Activated T-cell treated with anti-CD3 and anti-CD28 coated beads for 1 hour (primary cell): ENCODE measurements around the gene LASP1NB.
"Not testable (repeated sequence)": the region's sequence is repeated elsewhere in the genome, so short reads cannot be mapped to it uniquely, and the experiment has no call there.

Source experiments
- DNase-seq: peaks from one replicate; pipeline ENCODE4 v3.0.0-alpha.2; 2020; ENCODE audit warnings: low read depth

LASP1NB gene

GRCh38 chr17:38897176-38897575 is 28.2 kb upstream of the LASP1NB start:
- DNase-seq, result no peak

- DNase-seq, result no peak
Measured at GRCh38 chr17:38897671-38898290, 27.6 kb upstream of the LASP1NB start.

- DNase-seq, result no peak
Measured at GRCh38 chr17:38898291-38898679, 27.1 kb upstream of the LASP1NB start.

DNA sequence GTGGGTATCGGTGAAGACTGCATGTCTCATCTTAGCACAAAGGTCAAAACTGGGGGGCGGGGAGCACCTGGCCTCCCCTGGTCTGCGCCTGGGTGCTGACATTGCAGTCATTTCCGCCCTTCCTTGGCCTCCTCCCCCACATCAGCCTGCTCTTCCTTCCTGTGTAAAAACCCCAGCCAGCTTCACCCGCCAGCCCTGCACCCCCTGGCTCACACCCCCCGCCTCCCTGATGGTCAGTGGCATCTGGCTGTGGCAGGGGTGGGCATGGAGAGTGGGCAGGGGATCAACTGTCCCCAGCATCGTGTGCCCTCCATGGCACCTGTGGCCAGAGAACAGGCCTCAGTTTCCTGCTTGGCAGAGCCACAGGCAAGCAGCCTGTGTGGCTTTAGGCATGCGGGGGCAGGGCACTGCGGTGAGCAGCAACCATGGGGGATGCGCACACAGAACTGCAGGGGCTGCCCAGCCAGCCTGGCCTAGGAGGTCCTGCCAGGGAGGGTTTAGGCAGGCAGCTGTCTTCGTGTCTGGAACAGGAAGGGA is 26.5 kb upstream of the LASP1NB start:
- DNase-seq, result peak; percentile 72

DNA sequence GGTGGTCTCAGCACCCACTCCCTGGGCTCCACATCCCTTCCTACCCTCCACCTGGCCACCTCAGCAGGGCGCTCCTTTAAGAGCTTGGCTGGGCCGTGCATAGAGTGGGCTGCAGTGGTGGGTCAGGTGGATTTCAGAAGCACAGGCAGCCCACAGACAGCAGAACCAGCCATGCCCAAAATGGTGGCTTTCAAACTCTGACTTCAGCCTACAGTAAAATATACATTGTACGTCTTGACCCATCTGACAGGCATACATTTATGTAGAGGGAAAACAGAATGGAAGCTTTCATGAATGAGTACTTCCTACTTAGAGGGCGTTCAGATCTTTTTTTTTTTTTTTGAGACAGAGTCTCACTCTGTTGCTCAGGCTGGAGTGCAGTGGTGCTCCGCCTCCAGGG is 26.0 kb upstream of the LASP1NB start:
- DNase-seq, result no peak

GRCh38 chr17:38900978-38901656 is 24.3 kb upstream of the LASP1NB start:
- DNase-seq, result no peak

DNA sequence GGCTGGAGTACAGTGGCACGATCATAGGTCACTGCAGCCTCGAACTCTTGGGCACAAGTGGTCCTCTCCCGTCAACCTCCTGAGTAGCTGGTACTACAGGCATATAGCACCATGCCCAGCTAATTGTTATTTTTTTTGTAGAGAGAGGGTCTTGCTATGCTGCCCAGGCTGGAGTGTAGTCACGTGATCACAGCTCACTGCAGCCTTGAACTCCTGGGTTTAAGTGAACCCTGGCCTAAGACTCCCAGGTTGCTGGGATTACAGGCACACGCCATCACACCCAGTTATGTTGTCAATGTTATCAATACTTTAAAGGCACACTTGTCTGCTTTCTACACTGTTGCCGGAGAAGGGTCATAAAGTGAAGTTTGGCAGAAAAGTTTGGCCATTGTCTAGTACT is 22.0 kb upstream of the LASP1NB start:
- no peak for DNase-seq

- DNase-seq, result no peak
Measured at GRCh38 chr17:38904892-38905291, 20.5 kb upstream of the LASP1NB start.

DNA sequence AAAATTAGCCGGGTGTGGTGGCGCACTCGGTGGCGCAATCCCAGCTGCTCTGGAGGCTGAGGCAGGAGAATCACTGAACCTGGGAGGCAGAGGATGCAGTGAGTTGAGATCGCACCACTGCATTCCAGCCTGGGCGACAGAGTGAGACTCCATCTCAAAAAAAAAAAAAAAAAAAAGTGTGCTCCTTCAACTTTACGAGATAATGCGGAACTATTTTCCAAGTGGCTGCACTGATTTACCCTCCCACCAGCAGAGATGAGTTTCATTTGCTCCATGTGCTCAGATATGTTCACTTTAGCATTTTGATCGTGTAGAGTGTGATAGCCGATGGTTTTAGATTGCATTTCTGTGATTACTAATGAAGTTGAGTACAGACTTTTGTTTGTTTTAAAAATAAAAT is 20.0 kb upstream of the LASP1NB start:
- DNase-seq, result no peak

DNA sequence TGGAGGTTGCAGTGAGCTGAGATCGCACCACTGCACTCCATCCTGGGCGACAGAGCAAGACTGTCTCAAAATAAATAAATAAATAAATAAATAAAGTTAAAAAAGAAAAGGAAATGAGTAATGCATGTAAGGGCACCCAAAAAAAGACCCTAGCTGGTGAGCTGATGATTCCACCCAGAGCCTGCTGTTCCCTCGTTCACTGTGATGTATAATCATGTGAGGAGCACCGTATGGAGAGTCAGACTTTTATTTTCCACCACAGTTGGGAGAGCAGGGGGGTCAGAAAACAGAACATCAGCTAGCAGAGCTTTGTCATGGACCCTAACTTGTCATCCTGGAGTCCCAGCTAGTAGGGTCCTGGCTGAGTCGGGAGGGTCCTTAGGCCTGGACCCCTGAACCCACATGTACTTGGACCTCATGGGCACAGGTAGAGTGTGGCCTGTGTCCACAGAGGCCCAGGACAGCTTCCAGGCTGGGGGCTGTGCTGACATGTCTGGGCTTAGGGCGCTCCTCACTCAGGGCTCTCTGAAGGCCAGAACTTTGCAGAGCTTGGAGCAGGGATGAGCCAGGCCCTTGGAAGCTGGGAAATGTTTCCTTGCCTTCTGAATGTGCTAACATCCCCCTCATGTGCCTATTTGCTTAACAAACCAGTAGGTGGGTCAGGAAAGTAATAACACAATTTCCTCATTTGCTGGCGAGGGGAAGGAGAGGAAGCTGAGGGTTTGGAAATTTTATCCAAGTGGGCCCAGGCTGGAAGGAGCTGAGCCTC is 18.8 kb upstream of the LASP1NB start:
- DNase-seq, result no peak

- no peak for DNase-seq
Measured at GRCh38 chr17:38907930-38908675, 17.3 kb upstream of the LASP1NB start.

- no peak for DNase-seq
Measured at GRCh38 chr17:38908676-38909181, 16.7 kb upstream of the LASP1NB start.

DNA sequence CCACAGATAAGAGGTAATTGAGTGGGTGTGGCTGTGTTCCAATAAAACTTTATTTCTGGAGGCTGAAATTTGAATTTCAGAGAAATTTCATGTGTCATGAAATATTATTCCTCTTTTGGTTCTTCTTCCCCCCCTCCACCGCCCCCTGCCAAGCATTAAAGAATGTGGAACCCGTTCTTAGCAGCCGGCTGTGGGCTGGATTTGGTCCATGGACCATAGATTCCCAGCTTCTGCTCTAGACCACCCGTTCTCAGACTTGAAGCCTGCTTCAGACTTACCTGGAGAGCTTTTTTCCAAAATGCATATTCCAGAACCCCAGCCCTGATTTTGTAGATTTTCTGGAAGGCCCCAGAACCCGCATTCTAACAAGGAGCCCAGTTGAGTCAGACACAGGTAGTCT is 15.1 kb upstream of the LASP1NB start:
- no peak for DNase-seq

GRCh38 chr17:38911081-38911730 is 14.2 kb upstream of the LASP1NB start:
- no peak for DNase-seq

DNA sequence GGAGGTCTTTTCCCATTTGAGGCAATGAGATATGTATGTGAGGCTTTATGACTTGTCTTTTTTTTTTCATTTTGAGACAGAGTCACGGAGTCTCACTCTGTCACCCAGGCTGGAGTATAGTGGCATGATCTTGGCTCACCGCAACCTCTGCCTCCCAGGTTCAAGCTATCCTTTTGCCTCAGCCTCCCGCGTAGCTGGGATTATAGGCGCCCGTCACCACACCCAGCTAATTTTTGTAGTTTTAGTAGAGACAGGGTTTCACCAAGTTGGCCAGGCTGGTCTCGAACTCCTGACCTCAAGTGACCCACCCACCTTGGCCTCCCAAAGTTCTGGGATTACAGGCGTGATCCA is 13.7 kb upstream of the LASP1NB start:
- not testable (repeated sequence) for DNase-seq

DNA sequence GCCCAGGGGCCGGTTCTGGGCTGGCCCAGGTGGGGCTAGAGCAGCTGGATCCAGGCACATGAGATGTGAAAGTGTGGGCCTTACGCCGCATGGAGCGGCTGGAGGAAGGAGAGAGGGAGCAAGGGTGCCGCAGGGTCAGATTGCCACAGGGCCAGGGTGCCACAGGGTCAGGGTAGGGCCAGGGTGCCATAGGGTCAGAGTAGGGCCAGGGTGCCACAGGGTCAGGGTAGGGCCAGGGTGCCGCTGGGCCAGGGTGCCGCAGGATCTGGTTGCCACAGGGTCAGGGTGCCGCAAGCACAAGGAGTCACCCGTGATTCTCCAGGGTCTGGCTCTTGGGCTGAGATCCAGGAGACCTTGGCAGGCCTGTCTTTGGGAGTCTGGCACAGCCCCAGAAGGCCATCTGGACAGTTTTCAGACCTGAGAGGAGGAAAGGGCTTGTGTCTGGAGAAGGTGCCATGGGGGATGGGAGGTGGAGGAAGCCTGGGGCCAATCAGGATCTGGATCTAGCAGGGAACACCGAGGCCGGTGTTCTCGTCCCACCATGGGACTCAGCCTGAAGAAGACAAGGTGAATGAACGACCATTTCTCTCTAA is 13.1 kb upstream of the LASP1NB start:
- no peak for DNase-seq

DNA sequence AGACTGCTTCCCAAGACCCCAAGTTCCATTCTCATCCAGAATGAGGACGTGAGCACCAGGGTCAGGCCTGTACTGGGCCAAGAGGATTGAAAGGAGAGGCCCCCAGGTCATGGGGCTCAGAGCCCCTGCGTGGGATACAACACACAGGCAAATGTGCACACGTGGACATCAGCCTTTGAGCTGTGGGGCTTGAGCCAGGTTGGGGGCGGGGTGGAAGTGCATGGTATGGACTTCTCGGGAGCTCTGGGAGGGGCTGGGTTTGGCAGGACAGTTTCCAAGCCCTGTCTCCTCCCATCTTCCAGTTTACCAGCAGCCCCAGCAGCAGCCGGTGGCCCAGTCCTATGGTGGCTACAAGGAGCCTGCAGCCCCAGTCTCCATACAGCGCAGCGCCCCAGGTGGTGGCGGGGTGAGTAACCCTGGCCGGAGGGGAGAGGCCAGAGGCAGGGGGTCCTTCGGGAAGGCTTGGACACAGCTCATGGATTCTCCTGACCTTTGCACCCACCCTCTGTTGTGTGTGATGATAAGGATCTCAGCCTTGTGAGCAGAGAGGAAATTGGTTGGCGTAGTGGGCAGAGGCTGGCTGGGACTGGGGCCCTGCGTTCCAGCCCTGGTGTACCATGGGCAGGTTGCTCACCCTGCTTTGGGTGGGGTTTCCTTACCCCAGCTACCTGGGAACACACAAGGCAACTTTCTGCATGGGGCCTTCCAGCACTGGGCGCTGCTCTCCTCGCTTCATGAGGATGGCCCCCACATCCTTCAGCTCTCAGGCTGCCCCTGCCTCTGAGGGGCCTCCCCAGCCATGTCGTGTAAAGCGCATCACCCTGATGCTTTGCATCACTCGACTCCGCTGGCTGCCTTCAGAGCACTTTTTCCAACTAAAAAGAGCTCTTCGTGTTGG is 10.4 kb upstream of the LASP1NB start:
- DNase-seq, result no peak

- DNase-seq, result no peak
Measured at GRCh38 chr17:38915639-38915995, 9.8 kb upstream of the LASP1NB start.

DNA sequence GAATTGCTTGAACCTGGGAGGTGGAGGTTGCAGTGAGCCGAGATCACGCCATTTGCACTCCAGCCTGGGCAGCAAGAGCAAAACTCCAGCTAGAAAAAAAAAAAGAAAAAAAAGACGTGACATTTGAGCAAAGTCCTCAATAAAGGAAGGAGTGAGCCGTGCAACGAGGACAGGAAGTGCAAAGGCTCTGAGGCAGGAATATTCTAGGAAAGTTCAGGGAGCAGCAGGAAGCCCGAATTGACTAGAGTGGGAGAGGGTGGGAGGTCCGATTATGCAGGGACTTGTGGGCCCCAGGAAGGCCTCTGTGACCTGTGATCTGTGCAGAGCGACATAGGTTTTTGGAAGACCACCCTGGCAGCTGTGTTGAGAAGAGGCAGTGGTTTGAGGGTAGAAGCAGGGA is 8.6 kb upstream of the LASP1NB start:
- DNase-seq, result no peak

DNA sequence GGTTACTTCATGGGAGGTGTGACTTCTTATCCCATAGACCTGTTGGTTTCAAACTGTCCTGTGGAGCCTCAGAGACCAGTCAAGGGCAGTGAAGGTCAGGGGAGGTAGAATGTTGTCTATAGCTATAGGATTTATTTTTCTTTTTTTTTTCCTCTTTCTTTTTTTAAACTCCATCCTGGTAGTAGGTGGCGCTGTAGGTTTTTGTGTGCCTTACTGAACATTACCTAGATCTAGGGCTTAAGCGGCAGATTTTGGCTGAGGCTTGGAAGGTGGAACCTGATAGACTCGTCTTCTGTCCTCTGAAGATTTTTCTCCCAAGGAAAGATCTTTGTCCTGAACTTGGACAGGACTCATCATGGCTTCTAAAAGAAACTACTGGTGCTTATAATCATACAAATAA is 8.2 kb upstream of the LASP1NB start:
- no peak for DNase-seq
